AG09309 (cell line): Measurements from ENCODE around the gene CFAP43.
"Not testable (repeated sequence)": the region's sequence is repeated elsewhere in the genome, so short reads cannot be mapped to it uniquely, and the experiment has no call there.

Source experiments
- DNase-seq: peaks from one replicate; pipeline ENCODE4 v3.0.0-alpha.2; 2010; ENCODE audit warnings: low read depth
- H3K4me3 ChIP-seq: 2 replicates; pipeline ENCODE4 v1.5.1; 2011; ENCODE audit warnings: mild to moderate bottlenecking, low read depth, low read length, moderate library complexity; ENCODE audit not compliant: control insufficient read depth
- CTCF ChIP-seq: IDR thresholded peaks from 2 replicates; pipeline ENCODE4 v1.5.1; 2011; ENCODE audit warnings: mild to moderate bottlenecking, low read depth, low read length, inconsistent platforms; ENCODE audit not compliant: insufficient read depth, control insufficient read depth; ENCODE audit errors: missing control alignments

Gene CFAP43

DNA sequence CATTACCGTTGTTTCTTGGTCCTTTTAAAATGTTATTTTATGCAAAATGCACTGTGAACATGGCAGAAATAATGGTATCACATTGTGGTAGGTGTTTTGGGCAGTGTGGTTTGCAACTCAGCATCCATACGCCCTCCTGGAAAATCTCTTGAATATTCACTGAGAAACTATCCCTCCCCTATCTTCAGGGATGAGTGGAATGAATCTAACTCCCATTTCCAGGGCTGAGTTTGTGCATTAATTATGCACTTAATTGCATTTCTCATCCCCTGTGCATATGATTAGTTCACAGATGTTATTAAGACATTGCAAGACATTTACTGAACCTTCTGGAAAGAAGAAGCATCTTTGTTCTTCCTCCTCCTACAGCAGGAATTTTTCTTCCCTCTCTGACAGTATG is 36.5 kb downstream of the CFAP43 start:
- H3K4me3 ChIP-seq: no peak overlapping the region
- DNase-seq: no peak
- TF ChIP-seq CTCF: no peak

DNA sequence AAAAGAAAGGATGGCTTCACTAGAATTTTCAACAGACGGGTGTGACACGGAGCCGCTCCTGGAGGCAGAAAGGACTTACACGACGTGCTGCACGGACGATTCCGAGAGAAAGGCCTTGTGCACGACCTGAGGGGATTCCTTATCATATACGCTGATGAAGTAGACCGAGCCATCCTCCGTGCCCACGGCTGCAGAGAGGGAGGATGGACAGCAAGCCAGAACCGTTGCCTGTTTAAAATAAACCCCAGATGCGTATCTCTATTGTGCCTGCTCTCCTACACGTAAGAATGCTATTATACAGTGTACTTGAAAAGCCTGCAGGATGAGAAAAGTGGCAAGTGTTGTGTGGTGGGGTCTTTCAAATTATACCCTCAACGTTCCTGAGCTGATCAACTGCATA is 38.4 kb downstream of the CFAP43 start:
- no peak for DNase-seq

GRCh38 chr10:104190695-104191094 is 41.5 kb downstream of the CFAP43 start:
- DNase-seq: no peak
- no peak for TF ChIP-seq CTCF
- H3K4me3 ChIP-seq: no peak overlapping the region

More for the DNA sequence above, 38.4 kb downstream of the CFAP43 start:
- no peak for TF ChIP-seq CTCF
- H3K4me3 ChIP-seq: no peak overlapping the region

GRCh38 chr10:104183682-104184081 is 48.5 kb downstream of the CFAP43 start:
- no peak for DNase-seq
- H3K4me3 ChIP-seq: no peak overlapping the region
- TF ChIP-seq CTCF: no peak

DNA sequence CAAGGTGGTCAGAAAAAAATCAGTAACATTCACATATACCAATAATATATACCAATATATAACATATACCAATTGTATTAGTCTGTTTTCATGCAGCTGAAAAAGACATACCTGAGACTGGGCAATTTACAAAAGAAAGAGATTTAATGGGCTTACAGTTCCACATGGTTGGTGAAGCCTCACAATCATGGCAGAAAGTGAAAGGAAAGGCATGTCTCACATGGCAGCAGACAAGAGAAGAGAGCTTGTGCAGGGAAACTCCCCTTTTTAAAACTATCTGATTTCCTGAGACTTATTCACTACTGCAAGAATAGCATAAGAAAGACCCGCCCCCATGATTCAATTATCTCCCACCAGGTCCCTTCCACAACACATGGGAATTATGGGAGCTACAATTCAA is 58.0 kb downstream of the CFAP43 start:
- not testable (repeated sequence) for DNase-seq, H3K4me3 ChIP-seq

- H3K4me3 ChIP-seq: no peak overlapping the region
- no peak for DNase-seq
- TF ChIP-seq CTCF: no peak
Observed at GRCh38 chr10:104170610-104171254, 61.4 kb downstream of the CFAP43 start.

DNA sequence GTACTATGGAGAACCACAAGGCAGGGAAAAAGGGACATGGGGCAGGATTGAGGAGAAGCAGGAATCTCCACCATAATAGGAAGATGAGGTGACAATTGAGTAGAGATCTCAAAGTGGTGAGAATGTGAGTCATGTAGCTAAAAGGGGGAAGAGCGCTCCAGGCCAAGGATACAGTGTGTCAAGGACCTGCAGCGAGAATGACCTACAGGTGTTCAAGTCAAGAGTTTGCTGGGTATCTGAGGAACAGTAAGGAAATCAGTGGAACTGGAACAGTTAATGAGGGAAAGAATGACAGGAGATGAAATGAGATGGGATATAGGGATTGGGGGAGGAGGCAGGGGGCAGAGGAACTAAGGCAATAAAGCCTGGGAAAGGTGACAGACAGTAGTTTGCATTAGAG is 76.6 kb downstream of the CFAP43 start:
- no peak for TF ChIP-seq CTCF
- DNase-seq: no peak
- no peak overlapping the region for H3K4me3 ChIP-seq
